Panc1 (cell line): ENCODE results near the gene SLC6A2. TPM values are rescaled to one million over a fixed set of nuclear protein-coding genes. Genes with fewer than 3 reads are reported as not detected.

ENCODE experiments used
- ATAC-seq: fragments of 200-7000 bp; cut with Tn5 transposase; 2 replicates; pipeline ENCODE4 v1.9.1; 2020; ENCODE audit warnings: mild to moderate bottlenecking, moderate library complexity
- BruUV-seq: library from RNA; stranded (reverse); fragments of 400-500 nt; replicated peaks from 2 replicates; lab custom pipeline; 2021; lab: Mats Ljungman, UMichigan
- CTCF ChIA-PET: fragments of 300-600 bp; sonication (Branson Sonifier 250); formaldehyde crosslinking; loops from one replicate; lab custom pipeline; 2022; ENCODE audit warnings: antibody characterized with exemption; lab: Charles Lee
- POLR2A ChIA-PET: fragments of 300-600 bp; sonication (Branson Sonifier 250); formaldehyde crosslinking; loops from one replicate; lab custom pipeline; 2022; ENCODE audit warnings: antibody characterized with exemption; lab: Charles Lee
- DNase-seq: peaks from one replicate; pipeline ENCODE4 v3.0.0-alpha.2; 2010; ENCODE audit warnings: low read depth, low spot score
- H3K27ac ChIP-seq: 2 replicates; pipeline ENCODE4 v1.5.1; 2011; ENCODE audit warnings: mild to moderate bottlenecking, low read length, inconsistent platforms
- H3K27me3 ChIP-seq: fragments of 200-500 bp; sonication (Bioruptor generic); 2 replicates; pipeline ENCODE4 v1.6.0; 2014; ENCODE audit warnings: low read length, inconsistent platforms; ENCODE audit not compliant: control insufficient read depth, insufficient read depth
- H3K36me3 ChIP-seq: fragments of 200-500 bp; sonication (Bioruptor generic); 2 replicates; pipeline ENCODE4 v1.5.1; 2014; ENCODE audit warnings: inconsistent platforms, mild to moderate bottlenecking, low read length, moderate library complexity; ENCODE audit not compliant: control insufficient read depth, insufficient read depth
- H3K4me1 ChIP-seq: 2 replicates; pipeline ENCODE4 v1.5.1; 2011; ENCODE audit warnings: inconsistent platforms, mild to moderate bottlenecking, low read length, moderate library complexity; ENCODE audit not compliant: control insufficient read depth, insufficient read depth
- H3K4me3 ChIP-seq, 2 experiments: 2 replicates each; pipeline ENCODE4 v1.5.1; 2011 to 2012; ENCODE audit warnings: low read depth in 2 of 2, low read length in 2 of 2, mild to moderate bottlenecking in 2 of 2, inconsistent platforms in 1 of 2, moderate library complexity in 1 of 2
- H3K9me3 ChIP-seq: fragments of 200-500 bp; sonication (Bioruptor generic); 2 replicates; pipeline ENCODE4 v1.5.1; 2014; ENCODE audit warnings: low read depth, mild to moderate bottlenecking, inconsistent platforms, low read length, moderate library complexity; ENCODE audit not compliant: control insufficient read depth, insufficient read depth
- POLR2AphosphoS5 ChIP-seq: IDR thresholded peaks from 2 replicates; pipeline ENCODE4 v1.6.1; 2012; ENCODE audit warnings: mild to moderate bottlenecking, low read depth, low read length, moderate library complexity
- SIN3A ChIP-seq: IDR thresholded peaks from 2 replicates; pipeline ENCODE4 v1.6.1; 2012; ENCODE audit warnings: low read depth, mild to moderate bottlenecking, low read length, moderate library complexity, borderline replicate concordance; ENCODE audit not compliant: insufficient read depth
- TCF7L2 ChIP-seq: IDR thresholded peaks from 2 replicates; pipeline ENCODE4 v1.6.1; 2011; ENCODE audit warnings: mild to moderate bottlenecking, low read depth, low read length, inconsistent platforms
- in situ Hi-C: cut with HindIII; loops from 2 replicates; pipeline ENCODE4 v1.10.0; 2016; ENCODE audit warnings: low sequenced_read_pairs, low pct_unique_long_range_greater_than_20kb
- intact Hi-C: fragments of 100-400 bp; cut with micrococcal nuclease; formaldehyde crosslinking; loops from one replicate; pipeline ENCODE4 v1.10.0; 2022; ENCODE audit not compliant: unreplicated experiment
- total RNA-seq: library from RNA; stranded (reverse); gene quantifications from one replicate; pipeline ENCODE4 v1.2.1, GENCODE V29; 2021; ENCODE audit not compliant: unreplicated experiment
- TF ChIP-seq, protein P1 (sequence below), 2 experiments: IDR thresholded peaks; 2 replicates each; pipeline ENCODE4 v1.6.1; 2011 to 2012; ENCODE audit warnings: low read depth in 2 of 2, control low read depth in 1 of 2, low read length in 1 of 2, mild to moderate bottlenecking in 1 of 2, moderate library complexity in 1 of 2; ENCODE audit not compliant: insufficient read depth in 1 of 2
- TF ChIP-seq, protein P2 (sequence below): fragments of 450-650 bp; IDR thresholded peaks from 2 replicates; pipeline ENCODE4 v1.5.1; 2017; ENCODE audit warnings: mild to moderate bottlenecking

The SLC6A2 gene
- total RNA-seq, 1 experiment from 2014 or later = 0.10 TPM

DNA sequence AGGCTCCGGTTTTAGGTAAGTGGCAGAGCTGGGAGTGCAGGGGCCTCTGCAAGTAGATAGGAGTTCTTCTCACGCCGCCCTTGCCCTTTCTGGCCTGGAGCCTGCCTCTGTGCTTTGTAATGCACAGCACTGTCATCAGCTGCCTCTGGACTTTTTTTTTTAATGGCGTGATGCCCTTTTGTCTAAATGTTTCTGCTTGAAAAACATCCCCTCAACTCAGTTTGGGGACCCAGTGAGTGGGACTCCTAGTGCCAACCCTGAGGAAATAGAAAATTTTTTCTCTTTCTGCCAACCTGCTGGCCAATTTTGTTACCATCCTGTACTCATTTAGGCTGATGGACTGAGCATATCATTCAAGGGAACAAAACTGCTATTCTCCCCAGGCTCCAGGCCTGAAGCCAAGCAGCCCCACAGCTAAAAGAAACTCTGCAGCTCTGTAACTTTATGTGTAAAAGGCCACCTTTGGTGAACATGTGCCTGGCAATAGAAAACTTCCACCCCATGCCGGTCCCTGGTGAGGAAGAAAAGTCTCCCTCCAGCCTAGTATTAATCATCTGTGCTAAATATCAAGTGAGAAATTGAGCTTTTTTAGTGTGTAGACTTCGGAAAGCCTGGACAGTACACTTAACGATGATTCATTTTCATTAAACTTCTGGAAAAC is 22.5 kb downstream of the SLC6A2 start:
- in situ Hi-C loops = no loop called here
- TF ChIP-seq, protein P1, sequence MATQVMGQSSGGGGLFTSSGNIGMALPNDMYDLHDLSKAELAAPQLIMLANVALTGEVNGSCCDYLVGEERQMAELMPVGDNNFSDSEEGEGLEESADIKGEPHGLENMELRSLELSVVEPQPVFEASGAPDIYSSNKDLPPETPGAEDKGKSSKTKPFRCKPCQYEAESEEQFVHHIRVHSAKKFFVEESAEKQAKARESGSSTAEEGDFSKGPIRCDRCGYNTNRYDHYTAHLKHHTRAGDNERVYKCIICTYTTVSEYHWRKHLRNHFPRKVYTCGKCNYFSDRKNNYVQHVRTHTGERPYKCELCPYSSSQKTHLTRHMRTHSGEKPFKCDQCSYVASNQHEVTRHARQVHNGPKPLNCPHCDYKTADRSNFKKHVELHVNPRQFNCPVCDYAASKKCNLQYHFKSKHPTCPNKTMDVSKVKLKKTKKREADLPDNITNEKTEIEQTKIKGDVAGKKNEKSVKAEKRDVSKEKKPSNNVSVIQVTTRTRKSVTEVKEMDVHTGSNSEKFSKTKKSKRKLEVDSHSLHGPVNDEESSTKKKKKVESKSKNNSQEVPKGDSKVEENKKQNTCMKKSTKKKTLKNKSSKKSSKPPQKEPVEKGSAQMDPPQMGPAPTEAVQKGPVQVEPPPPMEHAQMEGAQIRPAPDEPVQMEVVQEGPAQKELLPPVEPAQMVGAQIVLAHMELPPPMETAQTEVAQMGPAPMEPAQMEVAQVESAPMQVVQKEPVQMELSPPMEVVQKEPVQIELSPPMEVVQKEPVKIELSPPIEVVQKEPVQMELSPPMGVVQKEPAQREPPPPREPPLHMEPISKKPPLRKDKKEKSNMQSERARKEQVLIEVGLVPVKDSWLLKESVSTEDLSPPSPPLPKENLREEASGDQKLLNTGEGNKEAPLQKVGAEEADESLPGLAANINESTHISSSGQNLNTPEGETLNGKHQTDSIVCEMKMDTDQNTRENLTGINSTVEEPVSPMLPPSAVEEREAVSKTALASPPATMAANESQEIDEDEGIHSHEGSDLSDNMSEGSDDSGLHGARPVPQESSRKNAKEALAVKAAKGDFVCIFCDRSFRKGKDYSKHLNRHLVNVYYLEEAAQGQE (IDR thresholded peaks at IDR 0.05; ENCODE audit: insufficient read depth in 1 of 2, low read depth in 2 of 2, low read length in 1 of 2) = no peak
- TF ChIP-seq POLR2AphosphoS5 (no peak), TCF7L2 (no peak)
- TF ChIP-seq, protein P2, sequence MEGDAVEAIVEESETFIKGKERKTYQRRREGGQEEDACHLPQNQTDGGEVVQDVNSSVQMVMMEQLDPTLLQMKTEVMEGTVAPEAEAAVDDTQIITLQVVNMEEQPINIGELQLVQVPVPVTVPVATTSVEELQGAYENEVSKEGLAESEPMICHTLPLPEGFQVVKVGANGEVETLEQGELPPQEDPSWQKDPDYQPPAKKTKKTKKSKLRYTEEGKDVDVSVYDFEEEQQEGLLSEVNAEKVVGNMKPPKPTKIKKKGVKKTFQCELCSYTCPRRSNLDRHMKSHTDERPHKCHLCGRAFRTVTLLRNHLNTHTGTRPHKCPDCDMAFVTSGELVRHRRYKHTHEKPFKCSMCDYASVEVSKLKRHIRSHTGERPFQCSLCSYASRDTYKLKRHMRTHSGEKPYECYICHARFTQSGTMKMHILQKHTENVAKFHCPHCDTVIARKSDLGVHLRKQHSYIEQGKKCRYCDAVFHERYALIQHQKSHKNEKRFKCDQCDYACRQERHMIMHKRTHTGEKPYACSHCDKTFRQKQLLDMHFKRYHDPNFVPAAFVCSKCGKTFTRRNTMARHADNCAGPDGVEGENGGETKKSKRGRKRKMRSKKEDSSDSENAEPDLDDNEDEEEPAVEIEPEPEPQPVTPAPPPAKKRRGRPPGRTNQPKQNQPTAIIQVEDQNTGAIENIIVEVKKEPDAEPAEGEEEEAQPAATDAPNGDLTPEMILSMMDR = no peak
- intact Hi-C loops = no loop called here
- H3K9me3 ChIP-seq = no peaks in the 10 kb centered on the region
- no peak overlapping the region for H3K4me3 ChIP-seq
- no peaks in the 10 kb centered on the region for H3K36me3 ChIP-seq
- ChIA-PET CTCF (no interaction called here), POLR2A (no interaction called here)
- no peak for DNase-seq
- no peak for ATAC-seq
- H3K4me1 ChIP-seq = no peaks in the 10 kb centered on the region
- no peak overlapping the region for H3K27ac ChIP-seq
- no TSS peak for BruUV-seq
- no peaks in the 10 kb centered on the region for H3K27me3 ChIP-seq

DNA sequence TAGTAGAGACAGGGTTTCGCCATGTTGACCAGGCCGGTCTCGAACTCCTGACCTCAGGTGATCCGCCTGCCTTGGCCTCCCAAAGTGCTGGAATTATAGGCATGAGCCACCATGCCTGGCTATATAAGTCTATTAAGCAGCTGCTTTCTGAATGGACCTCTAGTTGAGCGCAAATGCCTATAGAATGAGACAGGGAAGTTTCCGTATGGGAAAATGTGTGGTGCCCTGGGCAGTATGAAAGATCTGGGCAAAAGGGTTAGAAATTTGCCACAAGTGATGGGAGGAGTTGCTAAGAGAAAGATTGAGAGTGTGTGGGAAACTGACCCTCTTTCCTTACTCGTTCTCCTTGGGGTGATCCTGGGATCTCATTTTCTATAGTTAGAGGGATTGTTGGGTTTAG is 26.3 kb downstream of the SLC6A2 start:
- no peak overlapping the region for H3K4me3 ChIP-seq
- H3K27me3 ChIP-seq = no peaks in the 10 kb centered on the region
- intact Hi-C loops (no loop called here), in situ Hi-C loops (no loop called here)
- ATAC-seq (no peak), DNase-seq (no peak)
- no peaks in the 10 kb centered on the region for H3K4me1 ChIP-seq
- no peaks in the 10 kb centered on the region for H3K36me3 ChIP-seq
- ChIA-PET POLR2A (no interaction called here), CTCF (no interaction called here)
- no peaks in the 10 kb centered on the region for H3K9me3 ChIP-seq
- BruUV-seq = no TSS peak
- no peak overlapping the region for H3K27ac ChIP-seq
- no peak for TF ChIP-seq POLR2AphosphoS5
- TF ChIP-seq, protein P1 (IDR thresholded peaks at IDR 0.05; ENCODE audit: insufficient read depth in 1 of 2, low read depth in 2 of 2, low read length in 1 of 2) = no peak
- no peak for TF ChIP-seq TCF7L2
- TF ChIP-seq, protein P2 = no peak
- TF ChIP-seq SIN3A = no peak
